GM19468 (cell line): ENCODE data around the gene ATRN.
"Not testable (repeated sequence)": the region's sequence is repeated elsewhere in the genome, so short reads cannot be mapped to it uniquely, and the experiment has no call there.

Source experiments
- ATAC-seq: cut with Tn5 transposase; IDR thresholded peaks from one replicate; pipeline ENCODE4 v1.9.1; 2021; ENCODE audit warnings: mild to moderate bottlenecking, moderate library complexity, moderate number of reproducible peaks; ENCODE audit not compliant: unreplicated experiment; ENCODE audit errors: extremely low read depth

ATRN gene

GRCh38 chr20:3613821-3614440 lies 143.1 kb downstream of the ATRN start:
- ATAC-seq = no peak

- no peak for ATAC-seq
Observed at GRCh38 chr20:3614466-3614865, 143.6 kb downstream of the ATRN start.

- not testable (repeated sequence) for ATAC-seq
Observed at GRCh38 chr20:3615171-3615840, 144.5 kb downstream of the ATRN start.

- no peak for ATAC-seq
Observed at GRCh38 chr20:3616250-3616649, 145.4 kb downstream of the ATRN start.

GRCh38 chr20:3621111-3621510 lies 150.3 kb downstream of the ATRN start:
- ATAC-seq = no peak

GRCh38 chr20:3622406-3622805 lies 151.6 kb downstream of the ATRN start:
- ATAC-seq = no peak

- no peak for ATAC-seq
Observed at GRCh38 chr20:3627476-3627875, 156.7 kb downstream of the ATRN start.

- ATAC-seq = no peak
Observed at GRCh38 chr20:3628502-3629314, 157.9 kb downstream of the ATRN start.

GRCh38 chr20:3629893-3630292 lies 159.1 kb downstream of the ATRN start:
- ATAC-seq = no peak

- ATAC-seq = no peak
Observed at GRCh38 chr20:3630429-3630828, 159.6 kb downstream of the ATRN start.

GRCh38 chr20:3631534-3631933 lies 160.7 kb downstream of the ATRN start:
- ATAC-seq = no peak

- no peak for ATAC-seq
Observed at GRCh38 chr20:3632311-3633004, 161.6 kb downstream of the ATRN start.

- ATAC-seq = no peak
Observed at GRCh38 chr20:3633913-3634478, 163.2 kb downstream of the ATRN start.

GRCh38 chr20:3635346-3635745 lies 164.5 kb downstream of the ATRN start:
- ATAC-seq = no peak

GRCh38 chr20:3640259-3640658 lies 169.4 kb downstream of the ATRN start:
- no peak for ATAC-seq

- ATAC-seq = no peak
Observed at GRCh38 chr20:3645309-3646066, 174.7 kb downstream of the ATRN start.

- no peak for ATAC-seq
Observed at GRCh38 chr20:3646067-3646440, 175.2 kb downstream of the ATRN start.

GRCh38 chr20:3646651-3647050 lies 175.8 kb downstream of the ATRN start:
- ATAC-seq = no peak

GRCh38 chr20:3647473-3647872 lies 176.7 kb downstream of the ATRN start:
- no peak for ATAC-seq

GRCh38 chr20:3648951-3649350 lies 178.1 kb downstream of the ATRN start:
- ATAC-seq = no peak
